ENCODE results near the gene RERE.

- TF ChIP-seq POLR2A (IDR thresholded peaks at IDR 0.05; ENCODE audit: low read depth, low read length) = no peak
- no peak for TF ChIP-seq CTCF (IDR thresholded peaks at IDR 0.05; ENCODE audit: extremely low read depth in 1 of 2, insufficient read depth in 1 of 2, low read depth in 1 of 2, low read length in 2 of 2)
These were observed 504.2 kb downstream of the RERE start for GRCh38 chr1:8313231-8313630.
